Kidney (tissue), 14 donors: Measurements from ENCODE around the gene CPNE2. TPM values are rescaled to one million over a fixed set of nuclear protein-coding genes. Genes with fewer than 3 reads are reported as not detected.
"Not testable (repeated sequence)": the region's sequence is repeated elsewhere in the genome, so short reads cannot be mapped to it uniquely, and the experiment has no call there.

ENCODE experiments used
- DNase-seq, 5 donors: peaks; one replicate each; pipeline ENCODE4 v3.0.0-alpha.2; 2013 to 2020
- FAIRE-seq: peaks from 2 replicates; lab custom pipeline; 2012; peaks lifted over from hg19 to GRCh38; lab: Jason Lieb, UNC
- H3K27ac ChIP-seq, 2 donors: one replicate each; pipeline ENCODE4 v1.7.0; 2013; ENCODE audit warnings: low read depth in 2 of 2, low read length in 2 of 2, inconsistent platforms in 1 of 2
- H3K27me3 ChIP-seq: one replicate; pipeline ENCODE4 v1.7.1; 2013; ENCODE audit warnings: low read length, inconsistent platforms; ENCODE audit not compliant: control insufficient read depth, insufficient read depth
- H3K36me3 ChIP-seq, 3 donors: one replicate each; pipeline versions ENCODE4 v1.7.0 to v1.7.1; 2013; ENCODE audit warnings: low read length in 3 of 3, control low read depth in 1 of 3, inconsistent platforms in 1 of 3; ENCODE audit not compliant: insufficient read depth in 3 of 3, control insufficient read depth in 2 of 3
- H3K4me1 ChIP-seq, 3 donors: one replicate each; pipeline versions ENCODE4 v1.7.0 to v1.7.1; 2013; ENCODE audit warnings: low read length in 3 of 3, inconsistent platforms in 1 of 3, low read depth in 1 of 3; ENCODE audit not compliant: control insufficient read depth in 2 of 3, insufficient read depth in 2 of 3
- H3K4me3 ChIP-seq, 3 donors: one replicate each; pipeline versions ENCODE4 v1.7.0 to v1.8.1; 2013; ENCODE audit warnings: low read length in 3 of 3, control low read depth in 1 of 3, inconsistent platforms in 1 of 3
- H3K9ac ChIP-seq, 3 donors: one replicate each; pipeline versions ENCODE4 v1.7.0 to v1.7.1; 2013; ENCODE audit warnings: low read length in 3 of 3, control low read depth in 1 of 3, inconsistent platforms in 1 of 3
- H3K9me3 ChIP-seq, 3 donors: one replicate each; pipeline versions ENCODE4 v1.7.0 to v1.7.1; 2013; ENCODE audit warnings: low read length in 3 of 3, control low read depth in 1 of 3, inconsistent platforms in 1 of 3; ENCODE audit not compliant: control insufficient read depth in 2 of 3, insufficient read depth in 1 of 3
- CTCF ChIP-seq: IDR thresholded peaks from 3 replicates; pipeline ENCODE4 v1.5.1; 2012; ENCODE audit warnings: mild to moderate bottlenecking, moderate library complexity, borderline replicate concordance; ENCODE audit not compliant: insufficient read depth; ENCODE audit errors: extremely low read depth
- intact Hi-C: fragments of 100-400 bp; cut with DNase I; formaldehyde crosslinking; loops from one replicate; pipeline ENCODE4 v1.11.1; 2022
- polyA plus RNA-seq: library from polyadenylated mRNA; stranded (reverse); fragments of 350-450 nt; fragmentation: Illumina TruSeq; extraction: RNeasy Lipid Tissue Mini Kit (QIAGEN cat#74804); gene quantifications from one replicate; pipeline ENCODE4 v1.2.3, GENCODE V29; 2014; ENCODE audit warnings: low read depth, low replicate concordance; ENCODE audit not compliant: insufficient read depth
- total RNA-seq: library from RNA; stranded (reverse); fragmentation: NEBNext Ultra II Directional; extraction: Animal tissue kit (Norgen Biotek cat#: 25700); gene quantifications from one replicate; pipeline ENCODE4 v1.2.1, GENCODE V29; 2021
- donor health status: control.
- donor health status: control.
- donor health status: control.
- donor health status: control.
- donor health status: control.
- donor health status: DM: yes; HTN: yes; CAD: no.
- donor health status: Normal renal cell carcinoma (clear cell type).

CPNE2 gene
- total and polyA plus RNA-seq, 2 donors from 2014 or later = 24.1 to 33.1 TPM

- no peak for TF ChIP-seq CTCF
- no peak overlapping the region for H3K27ac ChIP-seq
- peaks cover 0 to 4% (median 0%) of the 10 kb centered on the region in 3 donors for H3K4me1 ChIP-seq
- no peaks in the 10 kb centered on the region for H3K36me3 ChIP-seq
- no peak overlapping the region for H3K4me3 ChIP-seq
- DNase-seq (peak in 1 of 5 donors; percentile 61), FAIRE-seq (no peak)
- no peaks in the 10 kb centered on the region for H3K9me3 ChIP-seq
- H3K9ac ChIP-seq = no peak overlapping the region
- no peaks in the 10 kb centered on the region for H3K27me3 ChIP-seq
- intact Hi-C loops = no loop called here
These were observed 14.4 kb downstream of the CPNE2 start for GRCh38 chr16:57106767-57107166.

- Histone ChIP-seq H3K27me3 (no peaks in the 10 kb centered on the region), H3K27ac (no peak overlapping the region), H3K9me3 (no peaks in the 10 kb centered on the region), H3K9ac (no peak overlapping the region), H3K4me3 (no peak overlapping the region), H3K36me3 (no peaks in the 10 kb centered on the region), H3K4me1 (peaks cover 0 to 4% (median 0%) of the 10 kb centered on the region in 3 donors)
- intact Hi-C loops = no loop called here
- TF ChIP-seq CTCF = no peak
- DNase-seq (no peak), FAIRE-seq (no peak)
These were observed 15.0 kb downstream of the CPNE2 start for GRCh38 chr16:57107321-57107922.

GRCh38 chr16:57108432-57108831 is 16.0 kb downstream of the CPNE2 start:
- FAIRE-seq (no peak), DNase-seq (no peak)
- no peaks in the 10 kb centered on the region for H3K9me3 ChIP-seq
- no peak overlapping the region for H3K27ac ChIP-seq
- no peak for TF ChIP-seq CTCF
- H3K4me3 ChIP-seq = no peak overlapping the region
- no peaks in the 10 kb centered on the region for H3K27me3 ChIP-seq
- intact Hi-C loops = no loop called here
- H3K36me3 ChIP-seq = no peaks in the 10 kb centered on the region
- no peak overlapping the region for H3K9ac ChIP-seq
- H3K4me1 ChIP-seq = peaks cover 0 to 7% (median 0%) of the 10 kb centered on the region in 3 donors

- FAIRE-seq, intact Hi-C loops, H3K9ac ChIP-seq, H3K4me1 ChIP-seq, DNase-seq, H3K4me3 ChIP-seq, H3K27me3 ChIP-seq, H3K36me3 ChIP-seq, H3K27ac ChIP-seq, H3K9me3 ChIP-seq: not testable (repeated sequence)
These were observed 17.1 kb downstream of the CPNE2 start for GRCh38 chr16:57109259-57110105.
